G401 (cell line): ENCODE results near the gene MICAL2. TPM values are rescaled to one million over a fixed set of nuclear protein-coding genes. Genes with fewer than 3 reads are reported as not detected.

ENCODE experiments used
- DNase-seq: peaks from one replicate; pipeline ENCODE4 v3.0.0-alpha.2; 2015; ENCODE audit warnings: low spot score
- in situ Hi-C: cut with HindIII; loops from 2 replicates; pipeline ENCODE4 v1.10.0; 2016; ENCODE audit warnings: low sequenced_read_pairs, mixed read lengths
- total RNA-seq: library from RNA; depleted of rRNA; stranded (reverse); fragments of >200 nt; shearing (Covaris generic); gene quantifications from 2 replicates; pipeline ENCODE4 v1.2.3, GENCODE V29; 2014

MICAL2 gene
- total RNA-seq, 1 experiment from 2014 or later = 21.1 TPM

GRCh38 chr11:12267921-12268320 lies 157.5 kb downstream of the MICAL2 start:
- in situ Hi-C loops = no loop called here

GRCh38 chr11:12269104-12269441 lies 158.7 kb downstream of the MICAL2 start:
- in situ Hi-C loops = no loop called here
- DNase-seq = no peak

More at GRCh38 chr11:12267921-12268320, 157.5 kb downstream of the MICAL2 start:
- DNase-seq = no peak

- in situ Hi-C loops = no loop called here
- peak; percentile 88 for DNase-seq
Observed at GRCh38 chr11:12269446-12270214, 159.2 kb downstream of the MICAL2 start.

- in situ Hi-C loops = no loop called here
Observed at GRCh38 chr11:12270215-12270797, 159.9 kb downstream of the MICAL2 start.

GRCh38 chr11:12270817-12271216 lies 160.4 kb downstream of the MICAL2 start:
- DNase-seq = no peak
- in situ Hi-C loops = no loop called here

More at GRCh38 chr11:12270215-12270797, 159.9 kb downstream of the MICAL2 start:
- DNase-seq = no peak

- DNase-seq = no peak
- in situ Hi-C loops = no loop called here
Observed at GRCh38 chr11:12271241-12271640, 160.9 kb downstream of the MICAL2 start.

GRCh38 chr11:12271826-12272366 lies 161.5 kb downstream of the MICAL2 start:
- in situ Hi-C loops = no loop called here
- peak; percentile 91 for DNase-seq

- in situ Hi-C loops = no loop called here
Observed at GRCh38 chr11:12272821-12273617, 162.6 kb downstream of the MICAL2 start.

GRCh38 chr11:12273618-12273995 lies 163.2 kb downstream of the MICAL2 start:
- in situ Hi-C loops = no loop called here
- no peak for DNase-seq

More at GRCh38 chr11:12272821-12273617, 162.6 kb downstream of the MICAL2 start:
- no peak for DNase-seq

- in situ Hi-C loops = no loop called here
- peak; percentile 98 for DNase-seq
Observed at GRCh38 chr11:12274056-12274455, 163.7 kb downstream of the MICAL2 start.

GRCh38 chr11:12274558-12275197 lies 164.3 kb downstream of the MICAL2 start:
- DNase-seq = no peak
- in situ Hi-C loops = no loop called here

GRCh38 chr11:12275818-12276217 lies 165.4 kb downstream of the MICAL2 start:
- in situ Hi-C loops = no loop called here
- DNase-seq = no peak

GRCh38 chr11:12276356-12276755 lies 166.0 kb downstream of the MICAL2 start:
- no peak for DNase-seq
- in situ Hi-C loops = no loop called here

- DNase-seq = no peak
- in situ Hi-C loops = no loop called here
Observed at GRCh38 chr11:12276831-12277475, 166.6 kb downstream of the MICAL2 start.

GRCh38 chr11:12278766-12279671 lies 168.6 kb downstream of the MICAL2 start:
- DNase-seq = no peak
- in situ Hi-C loops = no loop called here

- in situ Hi-C loops = no loop called here
Observed at GRCh38 chr11:12279672-12280108, 169.3 kb downstream of the MICAL2 start.

GRCh38 chr11:12280199-12280837 lies 169.9 kb downstream of the MICAL2 start:
- DNase-seq = no peak
- in situ Hi-C loops = no loop called here

More at GRCh38 chr11:12279672-12280108, 169.3 kb downstream of the MICAL2 start:
- DNase-seq = no peak
